ENCODE results near the gene MYO3A.

MYO3A gene

GRCh38 chr10:26217396-26218086 lies 283.5 kb downstream of the MYO3A start:
- peak overlapping the region; percentile 9 for H3K9ac ChIP-seq (ENCODE audit: insufficient read length, low read depth)
- H3K36me3 ChIP-seq (ENCODE audit: insufficient read depth, insufficient read length, low read length) = no peaks in the 10 kb centered on the region
- peaks cover 99% of the 10 kb centered on the region for H3K27me3 ChIP-seq (ENCODE audit: insufficient read depth, insufficient read length)
- no peak for TF ChIP-seq YY1 (IDR thresholded peaks at IDR 0.05; ENCODE audit: insufficient read depth, insufficient read length)
- peak; percentile 70 for TF ChIP-seq SUZ12 (IDR thresholded peaks at IDR 0.05; ENCODE audit: extremely low read depth, insufficient read depth, insufficient read length)
- no peak for DNase-seq (ENCODE audit: low read depth, low spot score)
- peaks cover 14% of the 10 kb centered on the region for H3K4me1 ChIP-seq (ENCODE audit: insufficient read depth, insufficient read length)
- peak overlapping the region; percentile 25 for H3K4me3 ChIP-seq (ENCODE audit: insufficient read length, low read depth)
- H3K9me3 ChIP-seq (ENCODE audit: insufficient read depth, low read length) = no peaks in the 10 kb centered on the region

- TF ChIP-seq SUZ12 (IDR thresholded peaks at IDR 0.05; ENCODE audit: extremely low read depth, insufficient read depth, insufficient read length) = no peak
- no peak for TF ChIP-seq YY1 (IDR thresholded peaks at IDR 0.05; ENCODE audit: insufficient read depth, insufficient read length)
- no peak for TF ChIP-seq ZNF274 (IDR thresholded peaks at IDR 0.05; ENCODE audit: low read depth, low read length)
- H3K27me3 ChIP-seq (ENCODE audit: insufficient read depth, insufficient read length) = peaks cover 97% of the 10 kb centered on the region
- no peak overlapping the region for H3K9ac ChIP-seq (ENCODE audit: insufficient read length, low read depth)
- H3K9me3 ChIP-seq (ENCODE audit: insufficient read depth, low read length) = no peaks in the 10 kb centered on the region
- no peak overlapping the region for H3K4me3 ChIP-seq (ENCODE audit: insufficient read length, low read depth)
- peaks cover 6% of the 10 kb centered on the region for H3K4me1 ChIP-seq (ENCODE audit: insufficient read depth, insufficient read length)
- no peak for DNase-seq (ENCODE audit: low read depth, low spot score)
- no peaks in the 10 kb centered on the region for H3K36me3 ChIP-seq (ENCODE audit: insufficient read depth, insufficient read length, low read length)
These were observed 285.6 kb downstream of the MYO3A start for GRCh38 chr10:26219676-26220075.

- Histone ChIP-seq H3K9ac (ENCODE audit: insufficient read length, low read depth) (no peak overlapping the region), H3K4me1 (ENCODE audit: insufficient read depth, insufficient read length) (peaks cover 5% of the 10 kb centered on the region), H3K36me3 (ENCODE audit: insufficient read depth, insufficient read length, low read length) (no peaks in the 10 kb centered on the region), H3K27me3 (ENCODE audit: insufficient read depth, insufficient read length) (peaks cover 97% of the 10 kb centered on the region), H3K4me3 (ENCODE audit: insufficient read length, low read depth) (no peak overlapping the region), H3K9me3 (ENCODE audit: insufficient read depth, low read length) (no peaks in the 10 kb centered on the region)
- DNase-seq (ENCODE audit: low read depth, low spot score) = no peak
- no peak for TF ChIP-seq ZNF274 (IDR thresholded peaks at IDR 0.05; ENCODE audit: low read depth, low read length)
These were observed 286.9 kb downstream of the MYO3A start for GRCh38 chr10:26220901-26221300.

GRCh38 chr10:26221541-26221940 lies 287.5 kb downstream of the MYO3A start:
- Histone ChIP-seq H3K4me1 (ENCODE audit: insufficient read depth, insufficient read length) (peaks cover 5% of the 10 kb centered on the region), H3K36me3 (ENCODE audit: insufficient read depth, insufficient read length, low read length) (no peaks in the 10 kb centered on the region), H3K9ac (ENCODE audit: insufficient read length, low read depth) (no peak overlapping the region), H3K27me3 (ENCODE audit: insufficient read depth, insufficient read length) (peaks cover 97% of the 10 kb centered on the region), H3K9me3 (ENCODE audit: insufficient read depth, low read length) (no peaks in the 10 kb centered on the region), H3K4me3 (ENCODE audit: insufficient read length, low read depth) (no peak overlapping the region)
- TF ChIP-seq SUZ12 (IDR thresholded peaks at IDR 0.05; ENCODE audit: extremely low read depth, insufficient read depth, insufficient read length) (no peak), YY1 (IDR thresholded peaks at IDR 0.05; ENCODE audit: insufficient read depth, insufficient read length) (no peak), ZNF274 (IDR thresholded peaks at IDR 0.05; ENCODE audit: low read depth, low read length) (no peak)
- no peak for DNase-seq (ENCODE audit: low read depth, low spot score)

- Histone ChIP-seq H3K4me3 (ENCODE audit: insufficient read length, low read depth) (no peak overlapping the region), H3K9ac (ENCODE audit: insufficient read length, low read depth) (no peak overlapping the region), H3K27me3 (ENCODE audit: insufficient read depth, insufficient read length) (peaks cover 92% of the 10 kb centered on the region), H3K9me3 (ENCODE audit: insufficient read depth, low read length) (no peaks in the 10 kb centered on the region), H3K4me1 (ENCODE audit: insufficient read depth, insufficient read length) (peaks cover 3% of the 10 kb centered on the region), H3K36me3 (ENCODE audit: insufficient read depth, insufficient read length, low read length) (no peaks in the 10 kb centered on the region)
- DNase-seq (ENCODE audit: low read depth, low spot score) = no peak
- TF ChIP-seq SUZ12 (IDR thresholded peaks at IDR 0.05; ENCODE audit: extremely low read depth, insufficient read depth, insufficient read length) (no peak), YY1 (IDR thresholded peaks at IDR 0.05; ENCODE audit: insufficient read depth, insufficient read length) (no peak), ZNF274 (IDR thresholded peaks at IDR 0.05; ENCODE audit: low read depth, low read length) (no peak)
These were observed 288.5 kb downstream of the MYO3A start for GRCh38 chr10:26222563-26222962.

- Histone ChIP-seq H3K27me3 (ENCODE audit: insufficient read depth, insufficient read length) (peaks cover 75% of the 10 kb centered on the region), H3K4me1 (ENCODE audit: insufficient read depth, insufficient read length) (peaks cover 3% of the 10 kb centered on the region), H3K4me3 (ENCODE audit: insufficient read length, low read depth) (no peak overlapping the region), H3K9me3 (ENCODE audit: insufficient read depth, low read length) (no peaks in the 10 kb centered on the region), H3K36me3 (ENCODE audit: insufficient read depth, insufficient read length, low read length) (no peaks in the 10 kb centered on the region), H3K9ac (ENCODE audit: insufficient read length, low read depth) (no peak overlapping the region)
- DNase-seq (ENCODE audit: low read depth, low spot score) = no peak
- no peak for TF ChIP-seq ZNF274 (IDR thresholded peaks at IDR 0.05; ENCODE audit: low read depth, low read length)
- TF ChIP-seq SUZ12 (IDR thresholded peaks at IDR 0.05; ENCODE audit: extremely low read depth, insufficient read depth, insufficient read length) = no peak
- no peak for TF ChIP-seq YY1 (IDR thresholded peaks at IDR 0.05; ENCODE audit: insufficient read depth, insufficient read length)
These were observed 291.3 kb downstream of the MYO3A start for GRCh38 chr10:26225322-26225721.

- H3K36me3 ChIP-seq (ENCODE audit: insufficient read depth, insufficient read length, low read length) = no peaks in the 10 kb centered on the region
- H3K4me3 ChIP-seq (ENCODE audit: insufficient read length, low read depth) = no peak overlapping the region
- no peak for TF ChIP-seq ZNF274 (IDR thresholded peaks at IDR 0.05; ENCODE audit: low read depth, low read length)
- TF ChIP-seq SUZ12 (IDR thresholded peaks at IDR 0.05; ENCODE audit: extremely low read depth, insufficient read depth, insufficient read length) = no peak
- TF ChIP-seq YY1 (IDR thresholded peaks at IDR 0.05; ENCODE audit: insufficient read depth, insufficient read length) = no peak
- peaks cover 56% of the 10 kb centered on the region for H3K27me3 ChIP-seq (ENCODE audit: insufficient read depth, insufficient read length)
- no peak for DNase-seq (ENCODE audit: low read depth, low spot score)
- no peaks in the 10 kb centered on the region for H3K4me1 ChIP-seq (ENCODE audit: insufficient read depth, insufficient read length)
- H3K9me3 ChIP-seq (ENCODE audit: insufficient read depth, low read length) = no peaks in the 10 kb centered on the region
- H3K9ac ChIP-seq (ENCODE audit: insufficient read length, low read depth) = no peak overlapping the region
These were observed 293.8 kb downstream of the MYO3A start for GRCh38 chr10:26227786-26228185.

Data from NT2/D1 (cell line).